Skeletal muscle tissue (tissue), 4 donors: ENCODE measurements around the gene CRTAC1. TPM values are rescaled to one million over a fixed set of nuclear protein-coding genes. Genes with fewer than 3 reads are reported as not detected.

ENCODE experiments used
- H3K27ac ChIP-seq: one replicate; pipeline ENCODE4 v1.7.0; 2013; ENCODE audit warnings: mild to moderate bottlenecking, low read depth, low read length, inconsistent platforms
- H3K27me3 ChIP-seq, 3 donors: one replicate each; pipeline ENCODE4 v1.7.0; 2013; ENCODE audit warnings: low read length in 3 of 3; ENCODE audit not compliant: control insufficient read depth in 3 of 3, insufficient read depth in 3 of 3
- H3K36me3 ChIP-seq, 3 donors: one replicate each; pipeline ENCODE4 v1.7.0; 2013; ENCODE audit warnings: low read length in 3 of 3; ENCODE audit not compliant: control insufficient read depth in 3 of 3, insufficient read depth in 3 of 3
- H3K4me1 ChIP-seq, 3 donors: one replicate each; pipeline ENCODE4 v1.7.0; 2013; ENCODE audit warnings: low read length in 3 of 3, mild to moderate bottlenecking in 3 of 3; ENCODE audit not compliant: control insufficient read depth in 3 of 3, insufficient read depth in 3 of 3
- H3K4me3 ChIP-seq, 3 donors: one replicate each; pipeline ENCODE4 v1.7.0; 2013; ENCODE audit warnings: low read length in 3 of 3
- H3K9ac ChIP-seq, 3 donors: one replicate each; pipeline ENCODE4 v1.7.0; 2013; ENCODE audit warnings: low read length in 3 of 3, mild to moderate bottlenecking in 3 of 3, moderate library complexity in 2 of 3, low read depth in 1 of 3
- H3K9me3 ChIP-seq, 3 donors: one replicate each; pipeline ENCODE4 v1.7.0; 2013; ENCODE audit warnings: low read length in 3 of 3; ENCODE audit not compliant: control insufficient read depth in 3 of 3
- total RNA-seq: library from RNA; depleted of rRNA; stranded (reverse); fragments of >200 nt; gene quantifications from one replicate; pipeline ENCODE4 v1.2.3, GENCODE V29; 2014
- donor health status: Osteomylitis.

Gene CRTAC1
- total RNA-seq, 1 donor from 2014 or later = 0.52 TPM

- Histone ChIP-seq H3K9me3 (no peaks in the 10 kb centered on the region), H3K4me3 (no peak overlapping the region), H3K4me1 (peaks cover 5 to 71% (median 32%) of the 10 kb centered on the region in 3 donors), H3K36me3 (no peaks in the 10 kb centered on the region), H3K27me3 (peaks cover 0 to 5% (median 4%) of the 10 kb centered on the region in 3 donors), H3K9ac (no peak overlapping the region), H3K27ac (no peak overlapping the region)
Observed at GRCh38 chr10:97826892-97827291, 203.5 kb downstream of the CRTAC1 start.

- Histone ChIP-seq H3K27ac (no peak overlapping the region), H3K9me3 (no peaks in the 10 kb centered on the region), H3K4me1 (peaks cover 9 to 74% (median 41%) of the 10 kb centered on the region in 3 donors), H3K36me3 (no peaks in the 10 kb centered on the region), H3K9ac (no peak overlapping the region), H3K27me3 (peaks cover 0 to 2% (median 0%) of the 10 kb centered on the region in 3 donors), H3K4me3 (peak overlapping the region in 1 of 3 donors; percentile 41)
Observed at GRCh38 chr10:97825020-97825760, 205.2 kb downstream of the CRTAC1 start.

GRCh38 chr10:97823734-97824133 is 206.7 kb downstream of the CRTAC1 start:
- peak overlapping the region; percentile 98 for H3K27ac ChIP-seq

GRCh38 chr10:97822261-97822687 is 208.1 kb downstream of the CRTAC1 start:
- no peaks in the 10 kb centered on the region for H3K9me3 ChIP-seq
- H3K27me3 ChIP-seq = no peaks in the 10 kb centered on the region
- peaks cover 9 to 50% (median 35%) of the 10 kb centered on the region in 3 donors for H3K4me1 ChIP-seq
- no peaks in the 10 kb centered on the region for H3K36me3 ChIP-seq
- H3K4me3 ChIP-seq = peak overlapping the region; percentile 1 to 70 (median 56)
- peak overlapping the region; percentile 98 for H3K27ac ChIP-seq
- H3K9ac ChIP-seq = peak overlapping the region in 2 of 3 donors; percentile 79 to 83

More at GRCh38 chr10:97823734-97824133, 206.7 kb downstream of the CRTAC1 start:
- peak overlapping the region; percentile 51 to 83 (median 73) for H3K9ac ChIP-seq
- no peaks in the 10 kb centered on the region for H3K27me3 ChIP-seq
- H3K4me3 ChIP-seq = peak overlapping the region; percentile 14 to 70 (median 45)
- peaks cover 9 to 64% (median 41%) of the 10 kb centered on the region in 3 donors for H3K4me1 ChIP-seq
- no peaks in the 10 kb centered on the region for H3K36me3 ChIP-seq
- H3K9me3 ChIP-seq = no peaks in the 10 kb centered on the region

- no peaks in the 10 kb centered on the region for H3K36me3 ChIP-seq
- peak overlapping the region; percentile 68 to 83 (median 79) for H3K9ac ChIP-seq
- H3K27me3 ChIP-seq = no peaks in the 10 kb centered on the region
- peaks cover 9 to 47% (median 35%) of the 10 kb centered on the region in 3 donors for H3K4me1 ChIP-seq
- no peaks in the 10 kb centered on the region for H3K9me3 ChIP-seq
- H3K27ac ChIP-seq = peak overlapping the region; percentile 98
- H3K4me3 ChIP-seq = peak overlapping the region; percentile 1 to 70 (median 56)
Observed at GRCh38 chr10:97821308-97822038, 208.9 kb downstream of the CRTAC1 start.

- Histone ChIP-seq H3K9ac (no peak overlapping the region), H3K4me1 (peaks cover 9 to 37% (median 32%) of the 10 kb centered on the region in 3 donors), H3K9me3 (no peaks in the 10 kb centered on the region), H3K4me3 (no peak overlapping the region), H3K36me3 (no peaks in the 10 kb centered on the region), H3K27ac (no peak overlapping the region), H3K27me3 (peaks cover 0 to 3% (median 0%) of the 10 kb centered on the region in 3 donors)
Observed at GRCh38 chr10:97820096-97820704, 210.2 kb downstream of the CRTAC1 start.

- Histone ChIP-seq H3K27me3 (peaks cover 0 to 3% (median 0%) of the 10 kb centered on the region in 3 donors), H3K4me3 (no peak overlapping the region), H3K9ac (no peak overlapping the region), H3K36me3 (no peaks in the 10 kb centered on the region), H3K4me1 (peaks cover 8 to 21% (median 20%) of the 10 kb centered on the region in 3 donors), H3K9me3 (no peaks in the 10 kb centered on the region), H3K27ac (no peak overlapping the region)
Observed at GRCh38 chr10:97818572-97818971, 211.8 kb downstream of the CRTAC1 start.

GRCh38 chr10:97816609-97817008 is 213.8 kb downstream of the CRTAC1 start:
- Histone ChIP-seq H3K27me3 (peaks cover 0 to 3% (median 0%) of the 10 kb centered on the region in 3 donors), H3K36me3 (no peaks in the 10 kb centered on the region), H3K9ac (no peak overlapping the region), H3K9me3 (no peaks in the 10 kb centered on the region), H3K27ac (no peak overlapping the region), H3K4me3 (no peak overlapping the region), H3K4me1 (peaks cover 4 to 7% (median 6%) of the 10 kb centered on the region in 3 donors)
